Stimulated activated CD4-positive, alpha-beta T cell treated with anti-CD3 and anti-CD28 coated beads, Interleukin-1b, Interleukin-23, amount 100 ng/mL, for 24 hours (primary cell): ENCODE measurements around the gene NLGN4Y.
"Not testable (repeated sequence)": the region's sequence is repeated elsewhere in the genome, so short reads cannot be mapped to it uniquely, and the experiment has no call there.

ENCODE experiments used
- DNase-seq, 4 experiments: peaks; one replicate each; pipeline ENCODE4 v3.0.0-alpha.2; 2020; ENCODE audit warnings: low read depth in 4 of 4, low spot score in 1 of 4

Gene NLGN4Y

DNA sequence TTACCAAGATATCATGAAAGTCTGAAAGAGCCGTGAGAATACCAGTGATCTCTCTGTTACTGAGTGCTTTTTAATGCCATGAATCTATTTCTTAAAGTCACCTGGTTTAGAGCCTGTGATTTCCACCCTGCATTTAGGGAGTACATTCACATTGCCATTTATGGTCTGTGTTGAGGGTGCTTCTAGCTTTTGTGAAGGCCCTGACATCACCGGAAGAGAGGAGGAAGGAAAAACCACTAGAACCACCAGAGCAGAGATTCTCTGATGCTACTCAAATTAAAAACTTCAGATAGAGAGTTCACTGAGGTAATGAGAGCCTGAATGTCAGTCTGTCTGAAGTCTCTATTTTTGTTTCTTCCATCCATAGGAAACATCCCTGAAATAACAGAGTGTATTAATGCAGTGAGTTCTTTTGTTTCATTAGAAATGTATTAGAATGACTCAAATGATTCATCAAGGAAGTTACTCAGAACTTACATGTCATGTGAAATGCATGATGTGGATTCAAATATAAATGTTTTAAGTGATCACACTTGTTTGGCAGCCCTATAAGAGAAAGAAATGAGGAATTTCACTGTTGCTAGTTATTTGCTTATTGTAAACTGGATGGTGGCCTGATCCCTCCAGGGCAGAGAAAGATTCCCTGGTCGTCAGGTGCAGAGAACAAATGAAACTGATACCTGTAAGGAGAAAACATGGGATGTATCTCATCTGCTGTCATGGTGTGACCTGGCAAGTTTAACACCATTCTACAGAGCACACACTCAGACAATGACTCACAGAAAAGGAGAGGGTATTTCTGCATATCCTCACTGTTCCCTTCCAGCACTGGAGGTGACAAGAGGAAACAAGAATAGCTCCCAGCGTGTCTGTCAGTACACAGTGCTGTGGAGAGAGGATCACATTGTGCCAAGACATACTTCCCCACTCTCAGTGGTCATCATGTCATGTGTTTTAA, 310.1 kb downstream of the NLGN4Y start:
- no peak for DNase-seq

- no peak for DNase-seq
Observed at GRCh38 chrY:14837466-14837865, 313.1 kb downstream of the NLGN4Y start.

- DNase-seq, result no peak
Observed at GRCh38 chrY:14850734-14851133, 326.4 kb downstream of the NLGN4Y start.

DNA sequence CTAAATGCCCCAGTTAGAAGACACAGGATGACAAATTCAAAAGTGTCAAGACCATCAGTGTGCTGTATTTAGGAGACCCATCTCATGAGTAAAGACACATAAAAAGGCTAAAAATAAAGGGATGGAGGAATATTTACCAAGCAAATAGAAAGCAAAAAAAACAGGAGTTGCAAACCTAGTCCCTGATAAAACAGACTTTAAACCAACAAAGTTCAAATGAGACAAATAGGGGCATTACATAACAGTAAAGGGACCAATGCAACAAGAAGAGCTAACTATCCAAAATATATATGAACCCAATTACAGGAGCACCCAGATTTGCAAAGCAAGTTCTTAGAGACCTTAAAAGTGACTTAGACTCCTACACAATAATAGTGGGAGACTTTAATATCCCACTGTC, 336.1 kb downstream of the NLGN4Y start:
- no peak for DNase-seq

GRCh38 chrY:14861033-14861432, 336.7 kb downstream of the NLGN4Y start:
- not testable (repeated sequence) for DNase-seq

DNA sequence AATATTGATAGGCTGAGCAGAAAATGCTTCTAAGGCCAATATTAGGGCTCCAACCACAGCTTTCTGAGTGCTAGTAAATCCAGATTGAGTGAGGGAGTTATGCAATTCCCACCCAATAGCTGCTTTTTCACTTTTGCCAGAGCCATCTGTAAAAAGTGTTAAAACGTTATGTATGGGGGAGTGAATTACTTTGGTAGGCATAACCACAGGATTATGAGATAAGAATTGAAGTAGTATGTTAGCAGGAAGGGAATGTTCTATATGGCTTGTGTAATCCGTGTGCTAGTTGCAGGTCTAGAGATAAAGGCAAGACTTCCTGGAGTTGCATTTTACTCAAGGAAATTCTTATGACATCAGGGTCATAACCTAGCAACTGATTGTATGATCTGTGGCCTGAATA, 347.6 kb downstream of the NLGN4Y start:
- no peak for DNase-seq
